Renal cortical epithelial cell (primary cell): Measurements from ENCODE around the gene MBP. TPM values are rescaled to one million over a fixed set of nuclear protein-coding genes. Genes with fewer than 3 reads are reported as not detected.
A peak's percentile ranks its signal among the peaks of the same experiment; 100 is the strongest.

Experiments used
- DNase-seq: peaks from one replicate; pipeline ENCODE4 v3.0.0-alpha.2; 2011; ENCODE audit warnings: low read depth
- total RNA-seq: library from RNA; depleted of rRNA; stranded (reverse); fragments of >200 nt; gene quantifications from 2 replicates; pipeline ENCODE4 v1.2.3, GENCODE V29; 2014

MBP gene
- total RNA-seq, 1 donor from 2014 or later = 28.8 TPM

GRCh38 chr18:76988031-76988826, 144.4 kb downstream of the MBP start:
- DNase-seq = no peak

GRCh38 chr18:76986406-76986805, 146.2 kb downstream of the MBP start:
- DNase-seq = no peak

GRCh38 chr18:76985951-76986236, 146.7 kb downstream of the MBP start:
- DNase-seq = no peak

- DNase-seq = no peak
Observed at GRCh38 chr18:76985156-76985950, 147.2 kb downstream of the MBP start.

- DNase-seq = no peak
Observed at GRCh38 chr18:76984193-76985155, 148.1 kb downstream of the MBP start.

- DNase-seq = no peak
Observed at GRCh38 chr18:76983613-76984051, 149.0 kb downstream of the MBP start.

- peak; percentile 63 for DNase-seq
Observed at GRCh38 chr18:76982841-76983583, 149.6 kb downstream of the MBP start.

GRCh38 chr18:76982038-76982437, 150.5 kb downstream of the MBP start:
- no peak for DNase-seq

- DNase-seq = no peak
Observed at GRCh38 chr18:76981396-76981968, 151.1 kb downstream of the MBP start.

GRCh38 chr18:76980663-76981395, 151.8 kb downstream of the MBP start:
- DNase-seq = no peak

- DNase-seq = no peak
Observed at GRCh38 chr18:76979906-76980305, 152.7 kb downstream of the MBP start.

GRCh38 chr18:76979111-76979751, 153.4 kb downstream of the MBP start:
- DNase-seq = no peak

GRCh38 chr18:76978616-76979015, 154.0 kb downstream of the MBP start:
- no peak for DNase-seq

- DNase-seq = no peak
Observed at GRCh38 chr18:76977684-76978232, 154.8 kb downstream of the MBP start.

GRCh38 chr18:76977108-76977621, 155.4 kb downstream of the MBP start:
- no peak for DNase-seq

GRCh38 chr18:76975577-76976110, 156.9 kb downstream of the MBP start:
- no peak for DNase-seq

- DNase-seq = no peak
Observed at GRCh38 chr18:76974386-76974785, 158.2 kb downstream of the MBP start.

GRCh38 chr18:76973520-76974266, 158.9 kb downstream of the MBP start:
- no peak for DNase-seq
